Spinal cord (tissue), 10 donors: ENCODE measurements around the gene HCAR1. TPM values are rescaled to one million over a fixed set of nuclear protein-coding genes. Genes with fewer than 3 reads are reported as not detected.

Source experiments
- DNase-seq, 6 donors: peaks; one replicate each; pipeline versions ENCODE4 v3.0.0 to v3.0.0-alpha.2; 2013 to 2015; ENCODE audit warnings: low spot score in 6 of 6, low read depth in 4 of 6
- H3K27ac ChIP-seq: one replicate; pipeline ENCODE4 v1.5.1; 2013; ENCODE audit warnings: low read depth, low read length, control low read depth
- H3K27me3 ChIP-seq: one replicate; pipeline ENCODE4 v1.6.1; 2013; ENCODE audit warnings: low read length; ENCODE audit not compliant: control insufficient read depth, insufficient read depth
- H3K36me3 ChIP-seq: one replicate; pipeline ENCODE4 v1.6.1; 2013; ENCODE audit warnings: low read length; ENCODE audit not compliant: control insufficient read depth, insufficient read depth
- H3K4me1 ChIP-seq: one replicate; pipeline ENCODE4 v1.6.1; 2013; ENCODE audit warnings: low read length; ENCODE audit not compliant: control insufficient read depth, insufficient read depth
- H3K4me3 ChIP-seq: one replicate; pipeline ENCODE4 v1.5.1; 2013; ENCODE audit warnings: low read depth, low read length, control low read depth
- H3K9me3 ChIP-seq: one replicate; pipeline ENCODE4 v1.6.1; 2013; ENCODE audit warnings: low read length; ENCODE audit not compliant: control insufficient read depth, insufficient read depth
- WGBS: methylation state at CpG from one replicate; pipeline ENCODE4 v1.1.5; 2013; ENCODE audit warnings: missing lambda C conversion rate; ENCODE audit not compliant: insufficient coverage; 5-methylcytosine and 5-hydroxymethylcytosine counted together
- polyA plus RNA-seq, 2 donors: library from polyadenylated mRNA; unstranded; fragments of 120-200 nt; gene quantifications; one replicate each; pipeline ENCODE4 v1.2.1, GENCODE V29; 2013; ENCODE audit not compliant: insufficient read length in 2 of 2
- total RNA-seq, 2 donors: library from RNA; depleted of rRNA in 1 of 2; stranded (reverse); fragments of 120-200 nt in 1 of 2; fragments of >200 nt in 1 of 2; gene quantifications; one replicate each; pipeline versions ENCODE4 v1.2.3 to v1.2.4, GENCODE V29; 2013 to 2014
- donor health status: healthy.

Gene HCAR1
- total and polyA plus RNA-seq, 4 donors, result 0.84 to 8.0 (median 1.9) TPM

DNA sequence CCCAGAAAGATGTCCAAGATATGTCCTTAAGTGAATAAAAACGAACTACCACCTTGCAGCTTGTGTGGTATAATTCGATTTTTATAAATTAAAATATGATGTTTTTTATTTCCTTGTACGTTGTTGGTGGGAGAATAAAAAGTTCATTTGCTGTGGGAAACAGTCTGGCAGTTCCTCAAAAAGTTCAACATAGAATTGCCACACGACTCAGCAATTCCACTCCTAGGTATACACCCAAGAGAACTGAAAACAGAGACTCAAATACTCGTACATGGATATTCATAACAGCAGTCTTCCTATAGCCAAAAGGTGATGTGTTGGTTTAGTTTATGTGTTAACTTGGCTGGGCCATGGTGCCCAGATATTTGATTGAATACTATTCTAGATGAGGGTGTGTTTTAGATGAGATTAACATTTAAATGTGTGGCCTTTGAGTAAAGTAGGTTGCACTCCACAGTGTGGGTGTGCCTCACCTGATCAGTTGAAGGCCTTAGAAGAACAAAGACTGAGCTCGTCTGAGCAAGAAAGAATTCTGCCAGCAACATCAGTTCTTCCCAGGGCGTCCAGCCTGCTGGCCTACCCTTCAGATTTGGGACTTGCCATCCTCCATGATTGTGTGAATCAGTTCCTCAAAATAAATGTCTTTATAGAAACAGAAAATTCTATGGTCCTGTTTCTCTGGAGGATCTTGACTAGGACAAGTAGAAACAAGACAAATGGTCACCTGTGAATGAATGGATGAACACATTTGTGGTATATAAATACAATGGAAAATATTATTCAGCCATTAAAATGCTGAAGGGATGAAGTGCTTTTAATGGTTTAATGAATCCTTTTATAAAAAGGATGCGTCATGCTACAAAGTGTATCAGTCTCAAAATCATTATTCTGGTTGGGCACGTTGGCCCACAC is 16.8 kb upstream of the HCAR1 start:
- no peak overlapping the region for H3K27ac ChIP-seq
- DNase-seq, result no peak
- no peaks in the 10 kb centered on the region for H3K9me3 ChIP-seq
- no peaks in the 10 kb centered on the region for H3K36me3 ChIP-seq
- H3K4me1 ChIP-seq, result peaks cover 2% of the 10 kb centered on the region
- H3K27me3 ChIP-seq, result no peaks in the 10 kb centered on the region
- 93% methylated on average over 3 of the region's 9 CpGs for WGBS
- H3K4me3 ChIP-seq, result no peak overlapping the region

- no peaks in the 10 kb centered on the region for H3K36me3 ChIP-seq
- H3K4me3 ChIP-seq, result no peak overlapping the region
- H3K9me3 ChIP-seq, result no peaks in the 10 kb centered on the region
- no peak for DNase-seq
- WGBS, result 87% methylated on average over 4 of the region's 7 CpGs
- no peaks in the 10 kb centered on the region for H3K4me1 ChIP-seq
- H3K27ac ChIP-seq, result no peak overlapping the region
- no peaks in the 10 kb centered on the region for H3K27me3 ChIP-seq
These were observed 13.4 kb upstream of the HCAR1 start for GRCh38 chr12:122743895-122744525.

- Histone ChIP-seq H3K4me1 (no peaks in the 10 kb centered on the region), H3K27ac (no peak overlapping the region), H3K9me3 (no peaks in the 10 kb centered on the region), H3K4me3 (no peak overlapping the region), H3K27me3 (no peaks in the 10 kb centered on the region), H3K36me3 (no peaks in the 10 kb centered on the region)
- DNase-seq, result no peak
- 92% methylated on average over 5 of the region's 7 CpGs for WGBS
These were observed 9.7 kb upstream of the HCAR1 start for GRCh38 chr12:122740351-122740750.

- 94% methylated on average over 5 of the region's 7 CpGs for WGBS
- DNase-seq, result no peak
- no peak overlapping the region for H3K27ac ChIP-seq
- H3K9me3 ChIP-seq, result no peaks in the 10 kb centered on the region
- H3K27me3 ChIP-seq, result no peaks in the 10 kb centered on the region
- H3K4me1 ChIP-seq, result no peaks in the 10 kb centered on the region
- no peak overlapping the region for H3K4me3 ChIP-seq
- no peaks in the 10 kb centered on the region for H3K36me3 ChIP-seq
These were observed 7.9 kb upstream of the HCAR1 start for GRCh38 chr12:122738571-122738970.

DNA sequence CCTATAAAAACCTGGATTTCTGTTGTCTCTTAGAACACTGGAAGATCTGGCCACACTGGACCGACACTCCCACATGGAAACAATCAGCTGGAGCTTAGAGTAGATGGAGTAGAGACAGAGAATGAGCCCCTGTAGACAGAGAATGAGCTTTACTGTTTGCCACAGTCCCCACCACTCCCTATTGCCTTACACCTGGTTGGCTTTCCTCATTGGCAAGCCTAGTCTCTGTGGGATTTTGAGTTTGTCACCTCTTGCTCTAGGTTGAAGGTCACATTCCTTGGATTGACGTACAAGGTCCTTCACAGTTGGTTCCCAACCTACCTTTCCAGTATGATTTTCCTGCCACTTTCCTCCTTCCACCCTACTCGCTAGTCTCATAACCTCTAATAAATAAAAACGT is 2.0 kb upstream of the HCAR1 start:
- 91% methylated on average over 3 of the region's 4 CpGs for WGBS
- DNase-seq, result no peak
- H3K4me1 ChIP-seq, result peaks cover 14% of the 10 kb centered on the region
- H3K27me3 ChIP-seq, result no peaks in the 10 kb centered on the region
- H3K36me3 ChIP-seq, result no peaks in the 10 kb centered on the region
- H3K27ac ChIP-seq, result no peak overlapping the region
- no peak overlapping the region for H3K4me3 ChIP-seq
- no peaks in the 10 kb centered on the region for H3K9me3 ChIP-seq

GRCh38 chr12:122732170-122732569 is 1.5 kb upstream of the HCAR1 start:
- no peak overlapping the region for H3K27ac ChIP-seq
- no peak for DNase-seq
- WGBS, result 92% methylated on average over 2 of the region's 3 CpGs
- no peaks in the 10 kb centered on the region for H3K27me3 ChIP-seq
- no peaks in the 10 kb centered on the region for H3K9me3 ChIP-seq
- peaks cover 14% of the 10 kb centered on the region for H3K4me1 ChIP-seq
- H3K4me3 ChIP-seq, result no peak overlapping the region
- no peaks in the 10 kb centered on the region for H3K36me3 ChIP-seq

GRCh38 chr12:122729583-122730214 is 945 bp downstream of the HCAR1 start:
- Histone ChIP-seq H3K9me3 (no peaks in the 10 kb centered on the region), H3K4me1 (peaks cover 14% of the 10 kb centered on the region), H3K36me3 (no peaks in the 10 kb centered on the region), H3K4me3 (no peak overlapping the region), H3K27ac (no peak overlapping the region), H3K27me3 (no peaks in the 10 kb centered on the region)
- 94% methylated on average over 27 of the region's 27 CpGs for WGBS
- DNase-seq, result no peak

- no peak overlapping the region for H3K27ac ChIP-seq
- DNase-seq, result no peak
- no CpG with 5 or more reads among the region's 5 CpGs for WGBS
- H3K4me3 ChIP-seq, result no peak overlapping the region
- H3K27me3 ChIP-seq, result no peaks in the 10 kb centered on the region
- H3K36me3 ChIP-seq, result no peaks in the 10 kb centered on the region
- H3K4me1 ChIP-seq, result peaks cover 14% of the 10 kb centered on the region
- H3K9me3 ChIP-seq, result no peaks in the 10 kb centered on the region
These were observed 4.5 kb downstream of the HCAR1 start for GRCh38 chr12:122726080-122726558.

DNA sequence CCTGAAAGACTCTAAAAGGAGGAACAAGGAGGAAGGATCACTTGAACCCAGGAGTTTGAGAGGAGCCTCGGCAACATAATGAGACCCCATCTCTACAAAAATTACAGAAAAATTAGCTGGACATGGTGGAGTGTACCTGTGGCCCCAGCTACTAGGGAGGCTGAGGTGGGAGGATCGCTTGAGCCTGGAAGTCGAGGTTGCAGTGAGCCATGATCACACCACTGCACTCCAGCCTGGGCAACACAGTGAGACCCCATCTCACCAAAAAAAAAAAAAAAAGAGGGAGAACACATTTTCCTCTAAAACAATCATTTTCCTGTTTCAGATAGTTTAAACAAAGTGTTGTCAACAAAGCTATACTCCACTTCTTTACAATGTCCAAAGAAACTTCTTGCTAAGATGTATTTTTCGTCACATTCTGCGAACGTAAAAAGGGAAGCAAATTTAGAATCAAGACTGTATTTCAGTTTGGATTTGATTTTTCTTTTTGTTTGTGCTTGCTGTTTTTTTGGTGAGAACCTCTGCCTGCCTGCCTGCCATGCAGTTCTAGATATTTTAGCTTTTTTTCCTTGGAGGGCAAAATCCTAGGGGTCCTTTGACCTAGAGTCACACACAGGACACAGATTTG is 5.1 kb downstream of the HCAR1 start:
- no CpG with 5 or more reads among the region's 6 CpGs for WGBS
- H3K27ac ChIP-seq, result no peak overlapping the region

More for the DNA sequence above, 5.1 kb downstream of the HCAR1 start:
- H3K9me3 ChIP-seq, result no peaks in the 10 kb centered on the region
- no peak overlapping the region for H3K4me3 ChIP-seq
- DNase-seq, result no peak
- H3K27me3 ChIP-seq, result no peaks in the 10 kb centered on the region
- H3K4me1 ChIP-seq, result peaks cover 10% of the 10 kb centered on the region
- H3K36me3 ChIP-seq, result no peaks in the 10 kb centered on the region
